NCI-H128 (cell line): Measurements from ENCODE around the gene PYM1.
"Not testable (repeated sequence)": the region's sequence is repeated elsewhere in the genome, so short reads cannot be mapped to it uniquely, and the experiment has no call there.

Source experiments
- DNase-seq: peaks from one replicate; lab custom pipeline; 2025; ENCODE audit not compliant: unreplicated experiment; lab: John Stamatoyannopoulos, UW

Gene PYM1

DNA sequence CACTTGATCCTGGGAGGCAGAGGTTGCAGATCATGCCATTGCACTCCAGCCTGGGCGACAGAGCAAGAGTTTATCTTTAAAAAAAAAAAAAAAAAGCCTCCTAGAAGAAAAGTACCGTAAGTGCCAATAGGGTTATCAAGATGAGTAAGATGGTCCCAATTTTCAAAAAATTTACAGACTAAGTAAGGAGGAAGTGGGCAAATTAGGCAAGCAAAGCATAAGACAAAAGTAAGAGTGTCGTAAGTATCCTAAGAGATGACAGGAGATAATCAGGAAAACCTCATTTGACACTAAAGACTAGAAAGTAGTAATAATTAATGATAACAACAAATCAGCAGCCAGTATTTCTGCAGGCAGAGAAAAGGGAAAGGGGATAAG, 12.2 kb downstream of the PYM1 start:
- DNase-seq = no peak

DNA sequence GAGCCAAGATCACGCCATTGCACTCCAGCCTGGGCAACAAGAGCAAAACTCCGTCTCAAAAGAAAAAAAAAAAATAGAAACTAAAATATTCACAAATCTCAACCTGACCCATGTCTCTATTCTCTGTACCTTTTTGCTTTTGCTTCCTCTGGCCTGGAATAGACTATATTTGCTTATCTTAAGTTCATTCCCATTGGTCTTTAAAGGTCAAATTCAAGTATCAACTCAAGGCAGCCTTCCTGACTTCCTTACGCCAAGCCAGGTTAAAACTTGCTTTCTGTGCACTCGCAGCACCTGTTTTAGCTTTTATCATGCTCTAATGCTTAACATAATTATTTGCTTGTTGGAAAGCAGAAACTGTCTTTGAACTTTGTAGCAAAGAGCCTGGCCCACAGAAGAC, 14.8 kb downstream of the PYM1 start:
- DNase-seq = no peak

DNA sequence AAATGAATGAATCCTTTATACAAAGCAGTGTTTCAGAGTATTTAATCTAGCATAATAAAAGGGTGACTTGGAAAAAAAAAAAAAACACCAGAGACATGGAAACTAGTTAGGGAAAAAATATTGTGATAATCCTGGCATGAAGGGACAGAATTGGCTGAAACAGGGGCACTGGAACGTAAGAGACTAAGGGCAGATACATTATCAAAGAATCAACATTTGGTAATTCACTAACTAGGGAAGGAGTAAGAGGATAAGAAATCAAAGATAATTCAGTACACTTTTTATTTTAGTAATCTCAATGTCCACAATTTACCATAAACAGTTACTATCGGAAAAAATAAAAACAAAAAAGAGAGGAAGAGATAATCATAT, 18.2 kb downstream of the PYM1 start:
- no peak for DNase-seq

DNA sequence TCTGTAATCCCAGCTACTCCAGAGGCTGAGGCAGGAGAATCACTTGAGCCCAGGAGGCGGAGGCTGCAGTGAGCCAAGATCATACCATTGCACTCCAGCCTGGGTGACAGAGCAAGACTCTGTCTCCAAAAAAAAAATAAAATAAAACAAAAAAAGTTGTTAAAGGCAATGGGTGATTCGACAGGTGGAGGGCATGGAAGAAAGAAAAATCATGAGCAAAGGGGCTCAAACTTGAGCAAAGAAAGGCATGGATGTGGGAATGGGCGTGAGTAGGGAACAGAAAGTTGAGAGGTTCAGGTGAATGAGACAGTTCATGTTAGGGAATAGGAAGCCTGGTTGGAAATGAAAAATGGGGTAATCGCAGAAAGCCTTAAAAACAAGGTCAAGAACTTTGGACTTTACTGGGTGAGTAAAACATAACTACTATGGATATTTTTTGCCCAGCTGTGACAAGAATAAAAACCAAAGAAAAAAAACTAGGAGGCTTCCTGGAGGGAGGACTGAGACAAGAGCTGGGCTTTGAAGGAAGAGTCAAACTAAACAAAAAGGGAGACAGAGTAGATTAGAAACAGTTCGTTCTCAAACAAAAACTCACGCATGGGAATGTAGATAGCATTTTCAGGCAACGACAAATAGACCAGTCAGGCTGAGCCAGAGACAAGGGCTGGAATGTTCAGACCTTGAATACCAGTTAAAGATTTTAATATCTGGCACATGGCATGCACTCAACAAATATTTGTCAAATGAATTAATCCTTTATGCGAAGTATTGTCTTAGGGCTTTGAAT, 18.8 kb downstream of the PYM1 start:
- no peak for DNase-seq

DNA sequence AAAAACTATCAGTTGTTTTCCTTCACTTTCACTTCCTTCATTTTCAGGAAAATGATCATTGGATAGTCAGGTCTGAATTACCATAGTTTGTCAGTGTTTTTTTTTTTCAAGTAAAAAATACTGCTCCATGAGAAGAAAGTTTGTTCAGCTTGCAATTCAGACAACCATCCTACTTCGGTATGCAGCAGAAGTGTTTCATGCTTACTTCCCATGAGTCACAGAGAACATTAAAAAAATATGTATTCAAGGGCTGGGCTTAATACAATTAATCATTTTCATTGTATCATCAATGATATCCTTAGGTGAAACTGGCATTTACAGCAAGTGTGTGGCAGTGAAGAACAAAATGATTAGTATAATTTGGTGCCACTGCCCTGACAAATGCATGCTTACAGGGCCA, 21.6 kb downstream of the PYM1 start:
- DNase-seq = no peak

DNA sequence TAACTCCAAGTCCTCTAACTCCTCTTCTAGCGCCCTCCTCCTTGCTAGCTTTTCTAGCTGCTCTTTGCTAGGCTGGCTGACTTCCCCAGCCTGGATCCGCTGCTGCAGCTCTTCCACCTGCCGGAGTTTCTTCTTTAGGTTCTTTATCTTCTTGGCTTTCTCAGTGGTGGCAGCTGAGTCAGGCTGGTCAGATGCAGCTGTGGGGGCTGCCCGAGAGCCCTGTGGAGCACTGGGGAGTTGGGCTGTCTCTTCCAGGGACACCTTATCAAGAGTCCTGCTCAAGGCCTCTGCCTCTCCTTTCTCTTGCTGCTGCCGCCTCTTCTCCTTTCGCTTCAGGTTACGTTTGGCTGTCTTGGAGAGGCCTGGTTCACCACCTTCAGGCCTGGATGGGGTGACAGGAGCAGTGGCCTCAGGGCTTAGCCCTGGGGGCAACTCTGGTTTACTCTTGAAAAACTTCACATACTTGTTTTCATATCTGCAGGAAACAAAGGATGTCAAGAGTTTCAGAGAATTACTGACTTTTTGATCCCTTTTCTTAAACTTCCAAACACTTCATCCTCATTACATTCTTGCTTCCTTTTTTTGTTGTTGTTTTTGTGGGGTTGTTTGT, 25.7 kb downstream of the PYM1 start:
- no peak for DNase-seq

DNA sequence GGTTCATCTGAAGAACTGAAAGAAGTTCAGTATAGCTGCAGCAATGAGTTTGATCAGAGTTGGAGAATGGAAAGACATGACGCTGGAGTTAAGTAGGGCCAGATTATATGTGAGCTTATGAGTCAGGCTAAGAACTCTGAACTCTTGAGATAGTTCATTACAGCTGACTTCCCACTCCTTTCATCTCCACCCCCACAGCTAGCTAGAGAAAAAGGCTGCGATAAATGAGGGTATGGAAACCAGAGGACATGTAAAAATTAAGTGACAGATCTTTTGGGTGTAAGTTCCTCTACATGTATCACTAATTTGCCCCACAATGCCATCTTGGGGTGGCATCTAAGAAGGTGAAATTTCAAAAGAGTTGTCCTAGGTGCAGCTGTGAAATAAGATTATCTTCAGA, 28.6 kb downstream of the PYM1 start:
- DNase-seq = no peak

DNA sequence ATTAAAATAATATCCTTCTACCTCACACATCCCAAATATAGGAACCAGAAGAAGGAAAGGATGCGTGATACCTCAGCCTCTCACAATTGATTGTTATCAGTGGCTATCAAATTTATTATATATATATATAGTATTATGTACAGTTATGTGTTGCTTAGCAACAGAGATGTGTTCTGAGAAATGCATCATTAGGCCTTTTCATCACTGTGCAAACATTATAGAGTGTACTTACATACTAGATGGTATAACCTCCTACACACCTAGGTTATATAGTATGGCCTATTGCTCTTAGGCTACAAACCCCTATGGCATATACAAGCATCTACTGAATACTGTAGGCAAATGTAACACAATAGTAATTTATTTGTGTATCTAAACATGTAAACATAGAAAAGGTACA, 34.0 kb downstream of the PYM1 start:
- DNase-seq = no peak

DNA sequence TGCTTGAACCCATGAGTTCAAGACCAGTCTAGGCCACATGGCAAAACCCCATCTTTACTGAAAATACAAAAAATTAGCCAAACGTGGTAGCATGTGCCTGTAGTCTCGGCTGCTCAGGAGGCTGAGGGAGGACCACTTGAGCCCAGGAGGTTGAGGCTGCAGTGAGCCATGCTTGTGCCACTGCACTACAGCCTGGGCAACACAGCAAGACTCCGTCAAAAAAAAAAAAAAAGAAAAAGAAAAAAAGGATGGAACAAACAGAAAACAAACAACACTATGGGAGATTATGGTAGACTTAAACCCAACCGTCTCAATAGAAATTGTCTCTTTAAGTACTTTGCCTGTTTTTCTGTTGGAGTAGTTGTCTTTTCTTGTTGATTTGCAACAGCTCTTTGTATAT, 36.4 kb downstream of the PYM1 start:
- no peak for DNase-seq

DNA sequence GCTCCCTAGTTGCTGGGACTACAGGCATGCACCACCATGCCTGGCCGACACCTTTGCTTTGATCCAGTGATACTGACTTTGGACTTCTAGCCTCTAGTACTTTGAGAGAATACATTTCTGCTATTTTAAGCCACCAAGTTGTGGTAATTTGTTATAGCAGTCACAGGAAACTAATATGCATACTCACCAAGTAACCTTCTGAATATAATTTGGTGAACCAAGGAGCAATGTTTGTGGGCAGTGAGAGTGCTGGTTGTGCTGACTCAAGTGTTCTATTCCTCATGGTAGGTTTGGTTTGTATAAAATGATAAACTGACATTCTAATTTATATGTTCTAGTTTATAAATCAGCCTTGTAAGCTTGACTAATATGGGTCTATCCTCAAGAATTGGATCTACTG, 42.6 kb downstream of the PYM1 start:
- DNase-seq = no peak

DNA sequence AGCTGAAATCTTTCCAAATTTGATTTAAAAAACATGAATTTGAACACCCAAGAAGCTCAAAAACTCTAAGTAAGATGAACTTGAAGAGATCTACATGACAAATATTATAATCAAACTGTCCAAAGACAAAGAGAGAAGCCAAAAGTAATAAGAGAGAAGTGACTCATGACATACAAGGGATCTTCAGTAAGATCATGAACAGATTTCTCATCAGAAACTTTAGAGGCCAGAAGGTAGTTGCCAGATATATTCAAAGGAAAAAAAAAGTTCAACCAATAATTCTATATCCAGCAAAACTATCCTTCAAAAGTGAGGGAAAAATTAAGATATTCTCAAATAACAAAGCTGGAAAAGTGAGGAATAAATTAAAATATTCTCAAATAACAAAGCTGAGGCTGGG, 49.9 kb downstream of the PYM1 start:
- DNase-seq = no peak

DNA sequence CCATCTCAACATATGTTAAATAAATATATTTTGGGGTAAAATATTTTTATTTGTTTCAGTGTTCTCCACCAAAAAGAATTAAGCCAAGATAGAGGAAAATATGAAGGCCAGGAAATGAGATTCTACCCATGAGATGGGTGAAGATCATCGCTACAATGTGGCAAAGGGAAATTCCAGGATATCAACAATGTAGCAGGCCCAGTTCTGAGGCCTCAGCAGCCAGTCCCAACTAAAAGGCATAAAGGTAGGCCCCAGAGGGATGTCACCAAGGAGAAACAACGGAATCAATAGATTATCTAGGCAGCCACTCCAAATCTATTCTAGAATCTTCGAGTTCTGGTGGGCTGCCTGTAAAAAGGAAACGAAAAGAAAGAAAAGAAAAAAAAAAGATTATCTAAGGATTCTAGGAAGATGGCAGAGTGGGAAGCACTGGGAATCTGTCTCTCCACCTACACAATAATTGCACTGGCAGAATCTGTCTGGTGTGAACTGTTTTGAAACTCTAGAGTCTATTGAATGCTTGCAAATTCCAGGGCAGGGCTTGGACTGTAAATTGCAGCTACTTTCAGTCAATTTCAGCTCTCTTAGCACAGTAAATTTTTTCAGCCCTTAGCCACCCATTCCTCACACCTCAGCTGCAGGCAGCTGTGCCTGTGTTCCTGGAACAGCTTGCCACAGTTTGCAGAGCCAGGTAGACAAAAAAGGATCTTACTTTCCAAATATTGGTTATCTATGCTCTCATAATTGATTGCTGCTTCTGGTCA, 51.8 kb downstream of the PYM1 start:
- no peak for DNase-seq

DNA sequence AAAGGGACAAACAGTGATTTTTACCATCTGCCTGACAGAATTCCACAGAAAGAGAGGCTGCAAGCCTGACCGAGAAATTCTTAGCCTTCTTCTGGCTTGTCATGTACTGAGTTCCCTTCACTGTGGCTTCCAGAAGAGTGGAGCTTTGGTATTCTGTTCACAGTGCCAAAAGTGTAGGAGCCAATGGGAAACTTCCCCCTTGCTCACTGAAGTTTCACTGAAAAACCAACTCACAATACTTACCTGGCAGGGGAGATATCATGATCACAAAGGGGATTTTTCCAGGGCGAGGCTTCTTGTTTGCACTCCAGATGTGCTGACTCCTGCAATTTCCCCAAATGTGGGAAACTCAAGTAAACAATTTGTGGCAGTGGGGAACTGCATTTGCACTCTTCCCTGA, 53.3 kb downstream of the PYM1 start:
- DNase-seq = no peak

DNA sequence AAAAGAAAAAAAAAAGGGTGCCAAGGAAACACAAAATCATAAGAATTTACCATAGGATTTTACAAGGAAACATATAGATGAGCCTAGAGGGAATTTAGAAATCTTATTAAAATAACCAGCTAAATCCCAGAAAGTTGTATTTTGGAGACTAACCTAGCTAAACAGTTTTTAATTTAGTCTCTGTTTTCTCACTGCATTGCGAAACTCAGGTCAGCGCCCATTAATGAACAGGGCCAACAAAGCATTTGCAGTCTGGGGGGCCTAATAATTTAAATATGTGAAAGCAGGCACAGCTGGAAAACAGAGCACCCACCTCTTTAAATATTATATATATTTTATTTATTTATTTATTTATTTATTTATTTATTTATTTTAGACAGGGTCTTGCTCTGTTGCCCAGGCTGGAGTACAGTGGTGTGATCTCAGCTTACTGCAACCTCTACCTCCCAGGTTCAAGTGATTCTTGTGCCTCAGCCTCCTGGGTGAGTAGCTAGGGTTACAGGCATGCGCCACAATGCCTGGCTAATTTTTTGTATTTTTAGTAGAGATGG, 61.2 kb downstream of the PYM1 start:
- DNase-seq = not testable (repeated sequence)

DNA sequence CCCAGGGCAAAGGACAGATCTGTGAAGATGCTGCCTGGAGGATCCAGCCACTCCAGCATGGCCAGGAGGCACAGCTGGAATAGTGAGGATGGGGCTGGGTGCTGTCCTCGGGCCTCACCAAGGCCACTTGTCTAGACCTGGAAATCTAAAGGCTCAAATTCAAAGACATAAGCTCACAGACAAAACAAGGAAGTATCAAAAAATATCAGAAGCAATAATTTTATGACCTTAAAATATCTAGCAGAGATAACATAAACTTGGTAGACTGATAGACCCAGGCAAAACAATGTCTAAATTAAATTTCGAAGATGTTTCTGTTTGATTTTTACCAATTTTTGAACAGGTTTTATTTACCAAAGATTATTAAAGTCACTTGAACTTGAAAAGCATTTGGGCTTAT, 62.4 kb downstream of the PYM1 start:
- no peak for DNase-seq

DNA sequence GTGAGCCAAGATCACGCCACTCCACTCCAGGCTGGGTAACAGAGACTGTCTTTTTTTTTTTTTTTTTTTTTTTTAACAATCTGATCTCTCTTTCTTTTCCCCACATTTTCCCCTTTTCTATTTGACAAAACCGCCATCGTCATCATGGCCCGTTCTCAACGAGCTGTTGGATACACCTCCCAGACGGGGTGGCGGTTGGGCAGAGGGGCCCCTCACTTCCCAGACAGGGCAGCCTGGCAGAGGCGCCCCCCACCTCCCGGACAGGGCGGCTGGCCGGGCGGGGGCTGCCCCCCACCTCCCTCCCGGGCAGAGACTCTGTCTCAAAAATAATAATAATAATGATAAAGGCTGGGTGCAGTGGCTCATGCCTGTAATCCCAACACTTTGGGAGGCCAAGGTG, 64.8 kb downstream of the PYM1 start:
- DNase-seq = not testable (repeated sequence)

DNA sequence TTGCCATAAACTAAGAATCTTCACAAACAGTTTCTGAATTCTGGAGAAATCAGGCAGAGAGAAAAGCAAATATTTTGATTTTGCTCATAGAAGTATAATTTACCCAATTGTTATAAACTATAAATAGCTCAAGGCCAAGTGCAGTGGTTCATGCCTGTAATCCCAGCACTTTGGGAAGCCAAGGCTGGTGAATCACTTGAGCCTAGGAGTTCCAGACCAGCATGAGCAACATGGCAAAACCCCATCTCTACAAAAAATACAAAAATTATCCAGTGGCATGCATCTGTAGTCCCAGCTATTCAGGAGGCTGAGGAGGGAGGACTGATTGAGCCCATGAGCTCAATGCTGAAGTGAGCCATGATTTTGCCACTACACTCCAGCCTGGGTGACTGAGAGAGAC, 65.4 kb downstream of the PYM1 start:
- no peak for DNase-seq

DNA sequence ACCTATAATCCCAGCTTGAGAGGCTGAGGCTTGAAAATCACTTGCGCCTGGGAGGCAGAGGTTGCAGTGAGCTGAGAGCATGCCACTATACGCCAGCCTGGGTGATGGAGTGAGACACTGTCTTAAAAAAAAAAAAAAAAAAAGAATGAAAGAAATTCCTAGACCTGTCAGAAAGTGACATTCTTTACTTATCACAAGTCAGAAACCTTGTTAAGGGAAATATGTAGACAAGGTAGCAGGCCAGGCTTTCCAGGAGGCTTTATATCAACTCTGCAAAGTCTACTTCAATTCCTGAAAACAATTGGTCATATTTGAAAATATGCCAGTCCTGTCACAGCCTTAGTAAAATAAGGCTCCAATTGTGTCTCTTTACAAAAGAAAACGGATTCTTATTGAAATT, 65.8 kb downstream of the PYM1 start:
- no peak for DNase-seq

DNA sequence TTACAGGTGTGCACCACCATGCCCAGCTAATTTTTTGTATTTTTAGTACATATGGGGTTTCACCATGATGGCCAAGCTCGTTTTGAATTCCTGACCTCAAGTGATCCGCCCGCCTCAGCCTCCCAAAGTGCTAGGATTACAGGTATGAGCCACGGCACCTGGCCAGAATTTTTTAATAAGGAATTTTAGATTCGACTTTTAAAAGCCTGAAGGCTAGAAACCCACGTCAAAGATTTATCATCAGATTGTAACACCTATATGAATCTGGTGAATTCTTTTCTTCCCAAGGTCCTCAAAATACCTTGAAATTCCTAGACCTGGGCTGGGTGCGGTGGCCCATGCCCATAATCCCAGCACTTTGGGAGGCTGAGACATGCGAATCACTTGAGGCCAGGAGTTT, 66.3 kb downstream of the PYM1 start:
- no peak for DNase-seq

DNA sequence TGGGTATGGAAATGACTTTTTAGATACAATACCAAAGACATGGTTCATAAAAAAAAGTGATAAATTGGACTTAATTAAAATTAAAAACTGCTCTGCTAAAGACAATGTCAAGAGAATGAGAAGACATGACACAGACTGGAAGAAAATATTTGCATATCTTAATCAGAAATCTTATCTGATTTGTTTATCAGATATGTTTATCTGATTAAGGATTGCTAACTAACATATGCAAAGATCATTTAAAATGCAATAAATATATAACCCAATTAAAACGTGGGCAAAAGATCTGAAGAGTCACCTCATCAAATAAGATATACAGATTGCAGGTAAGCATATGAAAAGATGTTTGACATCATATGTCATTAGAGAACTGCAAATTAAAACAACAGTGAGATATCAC, 75.0 kb downstream of the PYM1 start:
- no peak for DNase-seq
